Lung (tissue), 12 donors: ENCODE measurements around the gene CNTNAP2. TPM values are rescaled to one million over a fixed set of nuclear protein-coding genes. Genes with fewer than 3 reads are reported as not detected.
A peak's percentile ranks its signal among the peaks of the same experiment; 100 is the strongest.

Source experiments
- ATAC-seq: fragments of 200-7000 bp; cut with Tn5 transposase; one replicate; pipeline ENCODE4 v1.9.1; 2020; ENCODE audit warnings: moderate number of reproducible peaks; ENCODE audit not compliant: insufficient read depth, low FRiP score
- DNase-seq, 3 donors: peaks; one replicate each; pipeline ENCODE4 v3.0.0-alpha.2; 2013 to 2017
- H3K27ac ChIP-seq, 2 donors: one replicate each; pipeline ENCODE4 v1.5.1; 2013; ENCODE audit warnings: mild to moderate bottlenecking in 2 of 2, moderate library complexity in 2 of 2, control low read depth in 1 of 2, inconsistent platforms in 1 of 2, low read depth in 1 of 2, low read length in 1 of 2
- H3K27me3 ChIP-seq, 3 donors: one replicate each; pipeline ENCODE4 v1.5.1; 2013; ENCODE audit warnings: low read length in 2 of 3; ENCODE audit not compliant: control insufficient read depth in 3 of 3, insufficient read depth in 3 of 3
- H3K36me3 ChIP-seq, 4 donors: one replicate each; pipeline ENCODE4 v1.5.1; 2013; ENCODE audit warnings: low read length in 4 of 4, mild to moderate bottlenecking in 1 of 4, moderate library complexity in 1 of 4; ENCODE audit not compliant: control insufficient read depth in 4 of 4, insufficient read depth in 4 of 4
- H3K4me1 ChIP-seq, 5 donors: one replicate each; pipeline ENCODE4 v1.5.1; 2013; ENCODE audit warnings: low read length in 5 of 5, mild to moderate bottlenecking in 2 of 5, moderate library complexity in 1 of 5; ENCODE audit not compliant: control insufficient read depth in 5 of 5, insufficient read depth in 5 of 5
- H3K4me3 ChIP-seq: one replicate; pipeline ENCODE4 v1.5.1; 2013; ENCODE audit warnings: mild to moderate bottlenecking, control low read depth, moderate library complexity
- H3K9ac ChIP-seq, 2 donors: one replicate each; pipeline ENCODE4 v1.5.1; 2013; ENCODE audit warnings: low read length in 2 of 2, control low read depth in 1 of 2; ENCODE audit not compliant: insufficient read depth in 1 of 2
- H3K9me3 ChIP-seq, 4 donors: one replicate each; pipeline ENCODE4 v1.5.1; 2013; ENCODE audit warnings: low read length in 3 of 4, mild to moderate bottlenecking in 1 of 4, moderate library complexity in 1 of 4; ENCODE audit not compliant: control insufficient read depth in 4 of 4, insufficient read depth in 3 of 4
- WGBS, 2 donors: extraction: QIAGEN DNeasy Blood & Tissue Kit; methylation state at CpG; one replicate each; pipeline ENCODE4 v1.1.7; 2013; 5-methylcytosine and 5-hydroxymethylcytosine counted together
- polyA plus RNA-seq, 2 donors: library from polyadenylated mRNA; stranded (reverse); fragments of 200-250 nt; gene quantifications; one replicate each; pipeline ENCODE4 v1.2.1, GENCODE V29; 2013
- total RNA-seq, 2 donors: library from RNA; depleted of rRNA in 1 of 2; stranded (reverse); fragments of >200 nt in 1 of 2; gene quantifications; one replicate each; pipeline ENCODE4 v1.2.1, GENCODE V29; 2014 to 2021
- TF ChIP-seq, protein P1 (sequence below): IDR thresholded peaks from 2 replicates; pipeline ENCODE4 v1.5.1; 2012; ENCODE audit warnings: mild to moderate bottlenecking; ENCODE audit errors: control extremely low read depth, extremely low read depth
- donor health status: control.
- donor health status: control.
- donor health status: Bipolar disorder and iron deficiency.
- donor health status: healthy.
- donor health status: DM: yes; HTN: yes; CAD: no.

Gene CNTNAP2
- total and polyA plus RNA-seq, 4 donors = 0.18 to 45.3 (median 0.52) TPM

DNA sequence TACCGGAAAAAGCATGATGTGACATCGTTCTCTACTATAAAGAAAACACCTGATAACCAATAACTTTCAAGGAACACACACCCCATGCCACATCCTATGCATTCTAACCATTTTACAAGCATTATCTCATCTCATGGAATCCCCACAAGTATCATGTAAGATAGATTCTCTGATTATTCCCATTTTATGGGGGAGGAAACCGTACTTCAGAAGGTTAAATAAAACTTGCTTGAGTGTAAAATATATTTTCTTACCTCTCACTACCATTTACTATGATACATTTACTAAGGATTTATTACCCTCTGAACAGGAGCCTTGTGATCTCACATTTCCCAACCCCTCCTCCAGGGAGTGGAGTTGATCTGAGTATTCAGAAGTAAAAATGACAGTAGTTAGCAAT, 522.7 kb downstream of the CNTNAP2 start:
- ATAC-seq = no peak
- no peak overlapping the region for H3K4me3 ChIP-seq
- no peaks in the 10 kb centered on the region for H3K27me3 ChIP-seq
- no peak overlapping the region for H3K27ac ChIP-seq
- no peak for DNase-seq
- H3K4me1 ChIP-seq = peaks cover 0 to 12% (median 7%) of the 10 kb centered on the region in 5 donors
- H3K36me3 ChIP-seq = no peaks in the 10 kb centered on the region
- H3K9me3 ChIP-seq = no peaks in the 10 kb centered on the region
- TF ChIP-seq, protein P1, sequence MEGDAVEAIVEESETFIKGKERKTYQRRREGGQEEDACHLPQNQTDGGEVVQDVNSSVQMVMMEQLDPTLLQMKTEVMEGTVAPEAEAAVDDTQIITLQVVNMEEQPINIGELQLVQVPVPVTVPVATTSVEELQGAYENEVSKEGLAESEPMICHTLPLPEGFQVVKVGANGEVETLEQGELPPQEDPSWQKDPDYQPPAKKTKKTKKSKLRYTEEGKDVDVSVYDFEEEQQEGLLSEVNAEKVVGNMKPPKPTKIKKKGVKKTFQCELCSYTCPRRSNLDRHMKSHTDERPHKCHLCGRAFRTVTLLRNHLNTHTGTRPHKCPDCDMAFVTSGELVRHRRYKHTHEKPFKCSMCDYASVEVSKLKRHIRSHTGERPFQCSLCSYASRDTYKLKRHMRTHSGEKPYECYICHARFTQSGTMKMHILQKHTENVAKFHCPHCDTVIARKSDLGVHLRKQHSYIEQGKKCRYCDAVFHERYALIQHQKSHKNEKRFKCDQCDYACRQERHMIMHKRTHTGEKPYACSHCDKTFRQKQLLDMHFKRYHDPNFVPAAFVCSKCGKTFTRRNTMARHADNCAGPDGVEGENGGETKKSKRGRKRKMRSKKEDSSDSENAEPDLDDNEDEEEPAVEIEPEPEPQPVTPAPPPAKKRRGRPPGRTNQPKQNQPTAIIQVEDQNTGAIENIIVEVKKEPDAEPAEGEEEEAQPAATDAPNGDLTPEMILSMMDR = no peak
- WGBS, 2 donors = 93 to 99% methylated on average over 3 of the region's 3 CpGs
- H3K9ac ChIP-seq = no peak overlapping the region

DNA sequence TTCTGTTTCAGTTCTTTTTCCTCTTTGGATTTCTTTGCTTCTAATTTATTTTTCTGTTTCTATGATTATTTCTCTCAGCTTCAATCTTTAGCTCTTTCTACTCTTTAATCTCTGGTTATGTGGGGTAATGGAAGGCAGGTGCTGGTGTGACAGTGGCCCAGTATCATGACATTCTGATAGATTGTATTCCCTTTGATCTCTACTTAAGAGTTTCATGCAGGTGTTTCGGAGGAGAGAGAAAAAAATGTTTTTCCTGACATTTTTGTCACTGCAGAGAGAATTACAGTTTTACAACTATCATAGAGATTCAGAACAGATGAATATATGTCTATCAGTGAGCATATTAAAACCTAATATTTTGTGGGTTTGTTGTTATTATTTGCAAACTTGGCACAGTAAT, 524.9 kb downstream of the CNTNAP2 start:
- no peak for ATAC-seq
- no peak overlapping the region for H3K9ac ChIP-seq
- no peaks in the 10 kb centered on the region for H3K36me3 ChIP-seq
- H3K4me1 ChIP-seq = peaks cover 0 to 4% (median 3%) of the 10 kb centered on the region in 5 donors
- H3K4me3 ChIP-seq = no peak overlapping the region
- H3K27me3 ChIP-seq = no peaks in the 10 kb centered on the region
- TF ChIP-seq, protein P1 = no peak
- H3K9me3 ChIP-seq = no peaks in the 10 kb centered on the region
- no peak for DNase-seq
- no peak overlapping the region for H3K27ac ChIP-seq
- WGBS, 2 donors = 50 to 81% methylated on average over 1 of the region's 1 CpG

DNA sequence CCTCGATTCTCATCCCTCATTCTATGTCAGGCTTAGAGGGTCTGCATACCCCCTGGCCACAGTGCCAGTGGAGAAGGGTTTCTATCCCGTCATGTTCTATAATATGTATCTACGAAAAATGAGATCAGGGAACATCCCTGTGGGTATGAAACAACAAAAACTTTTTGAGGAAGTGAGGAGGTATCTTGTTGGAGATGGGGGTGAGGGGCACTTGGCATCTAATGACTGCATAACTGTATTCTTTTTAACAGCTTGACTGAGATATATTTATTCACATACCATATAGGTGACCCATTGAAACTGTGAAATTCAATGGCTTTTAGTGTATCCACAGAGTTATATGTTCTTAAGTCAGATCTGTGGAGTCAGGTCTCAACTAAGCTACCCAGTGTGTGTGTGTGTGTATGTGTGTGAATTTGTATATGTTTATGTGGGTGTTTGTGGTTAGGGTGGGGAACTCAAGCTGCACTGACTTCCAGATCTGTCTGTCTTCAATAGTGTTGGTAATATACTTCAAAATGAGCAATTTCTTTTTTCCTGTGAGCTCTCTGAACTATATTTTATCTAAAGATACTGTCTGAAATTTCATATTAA, 528.9 kb downstream of the CNTNAP2 start:
- no peak overlapping the region for H3K9ac ChIP-seq
- no peak overlapping the region for H3K4me3 ChIP-seq
- H3K36me3 ChIP-seq = no peaks in the 10 kb centered on the region
- ATAC-seq = no peak
- no peak for DNase-seq
- peaks cover 0 to 4% (median 0%) of the 10 kb centered on the region in 5 donors for H3K4me1 ChIP-seq
- no peaks in the 10 kb centered on the region for H3K27me3 ChIP-seq
- TF ChIP-seq, protein P1 = no peak
- H3K27ac ChIP-seq = no peak overlapping the region
- 75 to 84% methylated on average over 3 of the region's 3 CpGs for WGBS, 2 donors
- H3K9me3 ChIP-seq = no peaks in the 10 kb centered on the region

DNA sequence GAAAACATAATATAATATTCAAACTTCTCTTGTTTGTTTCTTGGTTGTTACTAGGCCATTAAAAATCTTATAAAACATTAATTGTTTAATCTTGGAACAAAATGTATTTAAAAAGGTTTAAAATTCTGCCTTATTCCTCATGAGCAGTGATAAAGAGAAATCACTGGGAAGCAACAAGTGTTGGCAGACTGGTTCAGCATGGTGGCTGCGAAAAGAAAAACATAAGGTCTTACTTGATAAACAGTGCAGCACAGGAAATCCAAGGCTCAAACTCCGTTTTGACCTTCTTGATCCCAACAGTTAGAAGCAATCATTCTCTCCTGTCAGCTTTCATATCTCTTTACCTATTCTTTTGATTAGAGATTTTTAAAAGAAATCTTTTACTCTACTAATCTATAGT, 530.8 kb downstream of the CNTNAP2 start:
- Histone ChIP-seq H3K27me3 (no peaks in the 10 kb centered on the region), H3K4me3 (no peak overlapping the region), H3K4me1 (peaks cover 0 to 4% (median 0%) of the 10 kb centered on the region in 5 donors), H3K9me3 (no peaks in the 10 kb centered on the region), H3K27ac (no peak overlapping the region), H3K36me3 (no peaks in the 10 kb centered on the region), H3K9ac (no peak overlapping the region)
- TF ChIP-seq, protein P1 = no peak
- ATAC-seq = no peak
- DNase-seq = peak; percentile 61 to 83 (median 78)
- 38 to 56% methylated on average over 2 of the region's 2 CpGs for WGBS, 2 donors
